Stimulated activated CD4-positive, alpha-beta T cell treated with anti-CD3 and anti-CD28 coated beads, Interleukin-15, amount 100 ng/mL, for 24 hours (primary cell): ENCODE data around the gene TMOD3.
A peak's percentile ranks its signal among the peaks of the same experiment; 100 is the strongest.
"Not testable (repeated sequence)": the region's sequence is repeated elsewhere in the genome, so short reads cannot be mapped to it uniquely, and the experiment has no call there.

Experiments
- DNase-seq: peaks from one replicate; pipeline ENCODE4 v3.0.0-alpha.2; 2020

TMOD3 gene

GRCh38 chr15:51829376-51830275 is at the start of gene TMOD3:
Gene TMOD3, plus strand, starts transcription at chr15:51829653. Its CDS starts 33,232 bp downstream, at chr15:51862885.
- peak; percentile 93 for DNase-seq

GRCh38 chr15:51780636-51781035 is 48.8 kb upstream of the TMOD3 start:
- no peak for DNase-seq

- no peak for DNase-seq
These were observed 47.9 kb upstream of the TMOD3 start for GRCh38 chr15:51781506-51781905.

- no peak for DNase-seq
These were observed 47.0 kb upstream of the TMOD3 start for GRCh38 chr15:51782357-51782896.

GRCh38 chr15:51783967-51784366 is 45.5 kb upstream of the TMOD3 start:
- no peak for DNase-seq

- DNase-seq: not testable (repeated sequence)
These were observed 42.3 kb upstream of the TMOD3 start for GRCh38 chr15:51787130-51787529.

GRCh38 chr15:51792474-51792873 is 37.0 kb upstream of the TMOD3 start:
- not testable (repeated sequence) for DNase-seq

- no peak for DNase-seq
These were observed 35.7 kb upstream of the TMOD3 start for GRCh38 chr15:51793521-51794305.

- DNase-seq: no peak
These were observed 32.5 kb upstream of the TMOD3 start for GRCh38 chr15:51796847-51797401.

- DNase-seq: no peak
These were observed 31.2 kb upstream of the TMOD3 start for GRCh38 chr15:51798281-51798680.

GRCh38 chr15:51799282-51800252 is 29.9 kb upstream of the TMOD3 start:
- DNase-seq: no peak

GRCh38 chr15:51801391-51801835 is 28.0 kb upstream of the TMOD3 start:
- no peak for DNase-seq

GRCh38 chr15:51802593-51802992 is 26.9 kb upstream of the TMOD3 start:
- no peak for DNase-seq

- no peak for DNase-seq
These were observed 25.5 kb upstream of the TMOD3 start for GRCh38 chr15:51803965-51804364.

GRCh38 chr15:51806123-51806522 is 23.3 kb upstream of the TMOD3 start:
- no peak for DNase-seq

- DNase-seq: no peak
These were observed 20.0 kb upstream of the TMOD3 start for GRCh38 chr15:51809457-51809856.

GRCh38 chr15:51812598-51812997 is 16.9 kb upstream of the TMOD3 start:
- no peak for DNase-seq

GRCh38 chr15:51814606-51815005 is 14.8 kb upstream of the TMOD3 start:
- no peak for DNase-seq

GRCh38 chr15:51816611-51817010 is 12.8 kb upstream of the TMOD3 start:
- no peak for DNase-seq

GRCh38 chr15:51818150-51818549 is 11.3 kb upstream of the TMOD3 start:
- DNase-seq: no peak

GRCh38 chr15:51825698-51826097 is 3.8 kb upstream of the TMOD3 start:
- DNase-seq: no peak
